Kidney epithelial cell (primary cell): ENCODE measurements around the gene CHMP2A. TPM values are rescaled to one million over a fixed set of nuclear protein-coding genes. Genes with fewer than 3 reads are reported as not detected.

Source experiments
- DNase-seq: peaks from one replicate; pipeline ENCODE4 v3.0.0-alpha.2; 2010; ENCODE audit warnings: low read depth
- H3K27me3 ChIP-seq: 2 replicates; pipeline ENCODE4 v1.6.0; 2011; ENCODE audit warnings: low read length; ENCODE audit not compliant: control insufficient read depth, insufficient read depth
- H3K36me3 ChIP-seq: 2 replicates; pipeline ENCODE4 v1.5.1; 2011; ENCODE audit warnings: low read length; ENCODE audit not compliant: control insufficient read depth, insufficient read depth
- H3K4me3 ChIP-seq: 2 replicates; pipeline ENCODE4 v1.5.1; 2011; ENCODE audit warnings: low read depth, mild to moderate bottlenecking, control low read depth, low read length
- CTCF ChIP-seq: IDR thresholded peaks from 2 replicates; pipeline ENCODE4 v1.5.1; 2011; ENCODE audit warnings: mild to moderate bottlenecking, moderate library complexity, low read length, control low read depth, inconsistent platforms; ENCODE audit not compliant: insufficient read depth, poor library complexity, severe bottlenecking
- total RNA-seq: library from RNA; depleted of rRNA; stranded (reverse); fragments of >200 nt; gene quantifications from 2 replicates; pipeline ENCODE4 v1.2.3, GENCODE V29; 2015

CHMP2A gene
- total RNA-seq, 1 donor from 2014 or later, result 154 TPM

- H3K27me3 ChIP-seq, result no peaks in the 10 kb centered on the region
- TF ChIP-seq CTCF, result no peak
- H3K36me3 ChIP-seq, result no peaks in the 10 kb centered on the region
- no peak for DNase-seq
- peak overlapping the region; percentile 24 for H3K4me3 ChIP-seq
Observed at GRCh38 chr19:58563034-58563573, 8.2 kb upstream of the CHMP2A start.

- H3K36me3 ChIP-seq, result no peaks in the 10 kb centered on the region
- no peaks in the 10 kb centered on the region for H3K27me3 ChIP-seq
- H3K4me3 ChIP-seq, result peak overlapping the region; percentile 24
- TF ChIP-seq CTCF, result no peak
- no peak for DNase-seq
Observed at GRCh38 chr19:58562122-58563033, 7.5 kb upstream of the CHMP2A start.

- no peaks in the 10 kb centered on the region for H3K27me3 ChIP-seq
- no peak for TF ChIP-seq CTCF
- no peak for DNase-seq
- H3K36me3 ChIP-seq, result no peaks in the 10 kb centered on the region
- peak overlapping the region; percentile 4 for H3K4me3 ChIP-seq
Observed at GRCh38 chr19:58561373-58562121, 6.6 kb upstream of the CHMP2A start.

- no peaks in the 10 kb centered on the region for H3K27me3 ChIP-seq
- no peak overlapping the region for H3K4me3 ChIP-seq
- peaks cover 1% of the 10 kb centered on the region for H3K36me3 ChIP-seq
- no peak for TF ChIP-seq CTCF
- DNase-seq, result no peak
Observed at GRCh38 chr19:58560921-58561320, 6.0 kb upstream of the CHMP2A start.

GRCh38 chr19:58560007-58560887 lies 5.3 kb upstream of the CHMP2A start:
- Histone ChIP-seq H3K4me3 (peak overlapping the region; percentile 95), H3K27me3 (no peaks in the 10 kb centered on the region), H3K36me3 (peaks cover 1% of the 10 kb centered on the region)
- no peak for TF ChIP-seq CTCF
- DNase-seq, result no peak
